H4 (cell line): ENCODE data around the gene RIPK1. TPM values are rescaled to one million over a fixed set of nuclear protein-coding genes. Genes with fewer than 3 reads are reported as not detected.
A peak's percentile ranks its signal among the peaks of the same experiment; 100 is the strongest.
"Not testable (repeated sequence)": the region's sequence is repeated elsewhere in the genome, so short reads cannot be mapped to it uniquely, and the experiment has no call there.

Source experiments
- DNase-seq: peaks from one replicate; pipeline ENCODE4 v3.0.0-alpha.2; 2015; ENCODE audit warnings: low spot score
- total RNA-seq: library from RNA; depleted of rRNA; stranded (reverse); fragments of >200 nt; shearing (Covaris generic); gene quantifications from 2 replicates; pipeline ENCODE4 v1.2.3, GENCODE V29; 2014

The RIPK1 gene
- total RNA-seq, 1 experiment from 2014 or later: 14.2 TPM

DNA sequence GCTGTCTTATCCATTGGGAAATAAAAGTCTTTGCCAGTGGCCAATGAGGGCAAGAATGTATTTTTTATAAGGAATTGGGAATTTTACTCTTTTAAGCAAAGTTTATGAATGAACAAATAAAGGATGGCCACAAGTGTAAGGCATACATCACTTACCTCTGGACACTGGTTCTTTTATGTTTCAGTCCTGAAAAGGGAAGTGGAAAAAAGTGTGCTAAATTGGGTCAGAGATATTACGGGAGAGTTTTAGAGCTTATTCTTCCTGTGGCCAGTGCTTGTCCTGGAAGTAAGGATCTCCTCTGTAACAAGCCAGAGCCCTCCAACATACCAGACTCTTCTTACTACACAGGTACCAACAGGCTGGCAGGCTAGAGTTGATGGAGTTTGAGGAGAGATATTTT lies 22.5 kb upstream of the RIPK1 start:
- DNase-seq: no peak

DNA sequence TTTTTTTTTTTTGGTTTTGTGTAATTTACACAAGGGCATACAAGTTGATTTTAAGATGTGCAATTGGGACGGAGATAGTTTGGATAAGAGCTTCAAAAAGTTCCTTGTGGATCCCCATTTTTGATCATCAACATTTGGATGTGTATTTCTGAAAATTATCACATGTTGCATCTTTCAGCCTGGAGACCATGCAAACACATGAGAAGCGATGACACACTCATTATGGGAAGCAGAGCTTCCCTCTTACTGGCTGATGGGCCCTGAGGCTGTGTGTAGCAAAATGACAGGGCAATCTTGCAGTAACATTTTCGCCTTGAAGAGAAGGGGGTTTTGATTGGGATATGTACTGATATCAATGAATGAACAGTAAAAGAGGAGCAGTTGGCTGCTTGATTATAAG lies 22.0 kb upstream of the RIPK1 start:
- no peak for DNase-seq

DNA sequence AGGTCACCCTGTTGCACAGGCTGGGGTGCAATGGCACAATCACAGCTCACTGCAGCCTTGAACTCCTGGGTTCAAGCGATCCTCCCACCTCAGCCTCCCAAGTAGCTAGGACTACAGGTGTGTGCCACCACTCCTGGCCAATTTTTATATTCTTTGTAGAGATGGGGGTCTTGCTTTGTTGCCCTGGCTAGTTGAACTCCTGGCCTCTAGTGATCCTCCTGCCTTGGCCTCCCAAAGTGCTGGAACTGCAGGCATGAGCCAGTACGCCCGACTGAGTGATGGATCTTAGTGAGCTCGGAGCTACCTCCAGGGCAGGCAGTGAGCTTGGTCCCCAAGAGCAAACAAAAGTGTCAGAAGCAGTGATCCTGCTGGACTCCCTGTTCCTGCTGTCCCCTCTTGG lies 20.3 kb upstream of the RIPK1 start:
- not testable (repeated sequence) for DNase-seq

DNA sequence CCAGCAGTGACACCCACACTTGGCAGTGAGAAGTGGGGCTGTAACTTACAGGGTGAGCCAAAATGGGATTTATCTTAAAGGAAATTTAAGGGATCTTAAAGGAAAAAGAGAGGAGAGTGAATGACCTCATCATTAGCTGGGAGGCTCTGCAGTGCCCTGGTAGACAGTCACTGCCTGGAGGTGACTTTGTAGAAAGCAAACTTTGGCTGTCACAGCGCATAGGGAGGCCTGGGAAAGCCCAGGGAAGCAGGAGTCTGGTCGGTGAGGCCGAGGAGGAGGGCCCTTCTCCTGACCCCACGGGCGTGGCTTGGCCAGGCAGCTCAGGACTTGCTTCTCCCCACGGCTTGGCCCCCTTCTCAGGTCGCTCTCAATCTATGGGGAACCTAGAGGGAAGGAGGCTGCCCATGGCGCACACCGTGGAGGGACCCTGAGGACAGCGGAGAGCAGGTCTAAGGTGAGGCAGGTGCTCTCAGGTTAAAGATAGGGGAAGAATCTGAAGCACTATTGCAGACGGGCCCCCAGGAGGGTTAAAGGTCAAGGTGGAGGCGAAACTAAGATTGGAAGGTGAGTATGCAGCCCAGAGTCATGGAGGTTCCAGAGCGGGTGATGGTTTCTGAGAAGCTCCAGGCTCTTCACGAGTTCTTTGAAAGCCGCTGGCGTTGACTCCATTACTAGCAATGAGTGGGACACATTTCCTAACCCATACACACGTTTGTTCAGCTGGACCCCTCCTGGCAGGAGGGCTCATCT lies 15.6 kb upstream of the RIPK1 start:
- no peak for DNase-seq

DNA sequence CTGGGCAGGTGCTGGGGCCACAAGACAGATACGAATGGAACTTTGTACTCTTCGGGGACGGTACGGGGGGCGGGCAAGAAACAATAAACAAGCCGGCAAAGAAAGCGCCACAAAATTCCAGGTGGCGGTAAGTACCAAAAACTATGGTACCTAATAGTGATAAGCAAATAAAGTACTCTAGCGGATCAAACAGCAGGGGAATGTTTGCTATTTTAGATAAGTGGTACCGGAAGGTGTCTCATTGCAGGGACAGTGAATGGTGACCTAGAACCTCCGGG lies 15.1 kb upstream of the RIPK1 start:
- DNase-seq: no peak

DNA sequence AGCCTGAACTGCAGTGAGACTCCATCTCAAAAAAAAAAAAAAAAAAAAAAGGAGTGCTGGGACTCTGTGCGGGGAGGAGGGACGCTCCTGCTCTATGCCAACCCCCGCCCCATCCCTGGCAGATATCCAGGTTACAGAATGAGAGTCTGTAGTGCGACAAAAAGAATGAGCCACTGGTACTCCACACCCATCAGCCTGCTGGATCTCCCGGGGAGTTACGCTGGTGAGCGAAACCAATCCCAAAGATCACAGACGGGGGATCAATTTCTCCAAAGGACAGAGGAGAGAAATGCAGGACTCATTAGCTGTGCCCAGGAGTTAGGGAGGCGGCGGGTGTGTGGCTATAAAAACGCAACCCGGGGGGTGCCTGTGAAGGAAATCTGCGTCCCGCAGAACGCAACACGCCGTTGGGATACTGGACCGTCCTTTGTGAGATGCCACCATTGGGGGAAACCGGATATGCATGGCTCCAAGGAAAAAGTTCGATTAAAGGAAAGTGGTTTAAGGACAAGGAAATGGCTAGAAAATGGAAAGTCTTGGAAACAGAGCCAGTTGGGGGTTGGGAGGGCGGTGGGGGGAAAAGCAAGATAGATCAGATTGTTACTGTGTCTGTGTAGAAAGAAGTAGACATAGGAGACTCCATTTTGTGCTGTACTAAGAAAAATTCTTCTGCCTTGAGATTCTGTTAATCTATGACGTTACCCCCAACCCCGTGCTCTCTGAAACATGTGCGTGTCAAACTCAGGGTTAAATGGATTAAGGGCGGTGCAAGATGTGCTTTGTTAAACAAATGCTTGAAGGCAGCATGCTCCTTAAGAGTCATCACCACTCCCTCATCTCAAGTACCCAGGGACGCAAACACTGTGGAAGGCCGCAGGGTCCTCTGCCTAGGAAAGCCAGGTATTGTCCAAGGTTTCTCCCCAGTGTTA lies 13.8 kb upstream of the RIPK1 start:
- not testable (repeated sequence) for DNase-seq

DNA sequence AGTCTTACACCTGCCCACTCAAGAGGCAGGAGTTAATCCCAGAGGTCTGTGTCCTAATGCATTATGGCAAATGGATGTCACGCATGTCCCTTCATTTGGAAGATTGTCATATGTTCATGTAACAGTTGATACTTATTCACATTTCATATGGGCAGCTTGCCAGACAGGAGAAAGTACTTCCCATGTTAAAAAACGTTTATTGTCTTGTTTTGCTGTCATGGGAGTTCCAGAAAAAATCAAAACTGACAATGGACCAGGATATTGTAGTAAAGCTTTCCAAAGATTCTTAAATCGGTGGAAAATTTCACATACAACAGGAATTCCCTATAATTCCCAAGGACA lies 13.2 kb upstream of the RIPK1 start:
- DNase-seq: not testable (repeated sequence)

DNA sequence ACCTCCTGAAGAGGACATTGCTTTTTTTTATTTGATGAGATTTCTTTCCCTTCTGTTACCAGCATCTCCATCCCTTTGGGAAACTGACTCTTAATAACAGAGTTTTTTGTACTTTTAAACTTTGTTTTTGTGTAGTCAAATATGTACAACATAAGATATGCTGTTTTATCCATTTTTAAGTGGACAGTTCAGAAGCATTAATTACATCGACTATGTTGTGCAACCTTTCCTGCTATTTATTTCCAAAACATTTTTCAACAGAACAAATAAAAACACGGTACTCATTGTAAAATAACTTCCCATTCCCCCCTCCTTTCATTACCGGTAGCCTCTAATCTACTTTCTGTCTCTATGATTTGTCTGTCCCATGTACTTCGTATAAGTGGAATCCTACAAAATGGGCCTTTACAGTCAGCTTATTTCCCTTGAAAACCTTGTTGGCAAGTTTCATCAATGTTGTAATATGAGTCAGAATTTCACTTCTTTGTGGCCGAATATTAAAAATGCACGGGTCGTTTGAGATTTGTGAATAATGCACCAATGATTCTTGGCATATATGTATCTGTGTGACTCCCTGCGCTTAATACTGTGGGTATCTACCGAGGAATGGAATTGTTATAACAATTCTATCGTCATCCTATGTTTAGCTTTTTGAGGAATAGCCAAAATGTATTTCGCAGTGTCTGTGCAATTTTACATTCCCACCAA lies 11.1 kb upstream of the RIPK1 start:
- no peak for DNase-seq

DNA sequence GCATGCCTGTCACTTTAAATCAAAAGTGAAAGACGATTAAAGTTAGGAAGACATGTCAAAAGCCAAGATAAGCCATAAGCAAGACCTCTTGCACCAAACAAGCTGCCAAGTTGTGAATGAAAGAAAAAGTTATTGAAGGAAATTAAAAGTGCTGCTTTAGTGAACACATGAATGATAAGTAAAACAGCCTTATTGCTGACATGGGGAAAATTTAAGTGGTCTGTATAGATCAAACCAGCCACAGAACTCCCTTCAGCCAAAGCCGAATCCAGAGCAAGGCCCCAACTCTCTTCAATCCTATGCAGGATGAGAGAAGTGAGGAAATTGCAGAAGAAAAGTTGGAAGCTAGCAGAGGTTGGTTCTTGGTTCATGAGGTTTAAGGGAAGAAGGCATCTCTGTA lies 9.3 kb upstream of the RIPK1 start:
- no peak for DNase-seq

DNA sequence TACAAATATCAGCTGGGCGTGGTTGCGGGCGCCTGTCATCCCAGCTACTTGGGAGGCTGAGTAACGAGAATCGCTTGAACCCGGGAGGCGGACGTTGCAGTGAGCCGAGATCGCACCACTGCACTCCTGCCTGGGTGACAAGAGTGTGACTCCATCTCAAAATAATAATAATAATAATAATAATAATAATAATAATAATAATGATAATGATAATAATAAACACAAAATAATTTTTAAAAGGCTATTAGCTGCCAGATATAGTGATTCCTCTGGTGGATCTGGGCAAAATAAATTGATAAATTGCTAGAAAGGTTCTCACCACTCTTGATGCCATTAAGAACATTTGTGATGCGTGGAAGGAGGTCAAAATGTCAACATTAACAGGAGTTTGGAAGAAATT lies 8.2 kb upstream of the RIPK1 start:
- DNase-seq: not testable (repeated sequence)

DNA sequence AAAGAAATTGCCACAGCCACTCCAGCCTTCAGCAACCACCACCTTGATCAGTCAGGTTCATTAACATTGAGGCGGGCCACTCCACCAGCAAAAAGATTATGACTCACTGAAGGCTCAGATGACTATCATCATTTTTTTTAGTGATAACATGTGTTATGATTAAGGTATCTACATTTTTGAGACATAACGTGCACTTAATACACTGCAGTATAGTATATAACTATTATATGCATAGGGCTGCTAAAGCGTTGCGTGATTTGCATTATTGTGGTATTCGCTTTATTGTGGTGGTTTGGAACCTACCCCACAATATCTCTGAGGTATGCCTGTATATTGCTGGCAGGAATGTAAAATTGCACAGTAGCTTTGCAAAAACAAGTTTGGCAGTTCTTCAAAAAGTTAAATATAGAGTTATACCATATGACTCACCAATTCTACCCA lies 6.8 kb upstream of the RIPK1 start:
- DNase-seq: peak; percentile 63

DNA sequence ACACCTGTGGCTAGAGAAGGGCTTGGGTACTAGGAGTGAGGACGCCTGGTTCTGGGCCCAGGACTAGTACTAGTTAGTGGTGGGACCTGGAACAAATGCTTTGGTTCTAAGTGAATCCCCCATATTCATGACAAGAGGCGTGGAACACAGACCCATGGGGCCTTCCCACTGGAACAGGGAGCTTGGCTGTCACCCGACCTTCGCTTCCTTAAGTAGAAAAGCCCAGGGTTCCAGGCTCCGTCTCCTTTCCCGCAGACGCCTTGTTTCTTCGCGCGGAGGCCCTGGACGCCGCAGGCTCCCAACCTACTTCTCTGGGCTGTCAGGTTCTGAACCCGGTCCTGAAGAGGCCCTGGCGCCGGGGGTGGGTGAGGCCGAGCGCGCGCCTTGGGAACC lies 5.0 kb upstream of the RIPK1 start:
- DNase-seq: not testable (repeated sequence)

DNA sequence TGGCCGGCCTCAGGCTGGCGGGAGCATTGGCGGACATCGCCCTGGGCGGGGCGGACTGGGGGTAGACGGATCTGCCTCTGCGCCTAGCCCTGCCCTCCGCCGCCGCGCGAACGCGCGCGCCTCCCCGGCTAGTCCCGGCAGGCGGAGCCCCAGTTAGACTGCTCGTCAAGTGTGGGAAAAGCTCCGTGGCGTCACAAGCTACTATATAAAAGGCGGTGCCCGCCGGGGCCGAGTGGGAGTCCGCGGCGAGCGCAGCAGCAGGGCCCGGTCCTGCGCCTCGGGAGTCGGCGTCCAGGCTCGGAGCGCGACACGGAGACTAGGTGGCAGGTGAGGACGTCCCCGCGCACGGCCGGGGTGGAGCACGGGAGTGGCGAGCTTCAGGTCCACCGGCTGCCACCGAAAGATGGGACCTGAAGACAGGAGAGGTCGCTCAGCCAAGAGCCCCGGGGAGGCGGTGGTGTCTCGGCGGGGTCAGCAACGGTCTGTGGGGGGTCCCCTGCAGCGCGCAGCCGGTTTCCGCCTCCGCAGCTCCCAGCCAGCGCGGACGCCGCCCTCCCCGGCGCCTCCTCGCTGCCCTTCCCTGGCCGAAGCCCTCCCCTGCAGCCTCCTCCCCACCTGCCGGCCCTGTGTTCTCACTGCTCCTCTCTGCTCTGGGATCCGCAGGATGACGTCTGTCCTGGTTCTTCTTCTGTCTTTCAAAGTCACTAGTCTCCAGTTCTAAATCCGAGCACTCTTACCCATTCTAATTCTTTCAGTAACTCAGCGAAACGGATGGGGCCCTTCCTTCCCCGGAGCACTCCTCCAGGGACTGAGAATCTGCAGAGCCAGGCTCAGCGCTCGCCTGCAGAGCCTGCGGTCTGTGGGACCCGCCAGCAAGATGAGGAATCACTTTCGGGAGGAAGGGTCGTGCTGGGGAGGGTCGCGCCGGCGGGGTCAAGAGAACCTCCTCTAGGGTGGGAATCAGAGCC lies 4.3 kb upstream of the RIPK1 start:
- peak; percentile 39 for DNase-seq

DNA sequence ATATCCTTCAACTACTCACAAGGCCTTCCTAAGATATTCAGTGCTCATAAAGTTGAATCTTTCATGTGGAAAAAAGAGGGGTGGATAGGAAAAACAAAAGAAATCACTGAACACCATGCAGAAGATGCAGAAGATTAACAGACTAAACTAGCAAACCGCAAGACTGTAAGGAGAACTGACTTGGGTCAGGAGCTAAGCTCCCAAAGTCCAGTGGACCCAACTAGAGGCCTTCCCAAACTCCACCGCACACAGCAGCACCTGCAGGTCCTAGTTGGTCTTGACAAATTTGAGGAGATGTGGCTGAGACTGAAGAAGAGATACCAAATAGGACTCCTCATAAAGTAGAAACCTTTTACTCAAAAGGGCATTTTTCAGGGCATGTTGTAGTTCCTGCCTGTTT lies 3.3 kb downstream of the RIPK1 start:
- DNase-seq: no peak

DNA sequence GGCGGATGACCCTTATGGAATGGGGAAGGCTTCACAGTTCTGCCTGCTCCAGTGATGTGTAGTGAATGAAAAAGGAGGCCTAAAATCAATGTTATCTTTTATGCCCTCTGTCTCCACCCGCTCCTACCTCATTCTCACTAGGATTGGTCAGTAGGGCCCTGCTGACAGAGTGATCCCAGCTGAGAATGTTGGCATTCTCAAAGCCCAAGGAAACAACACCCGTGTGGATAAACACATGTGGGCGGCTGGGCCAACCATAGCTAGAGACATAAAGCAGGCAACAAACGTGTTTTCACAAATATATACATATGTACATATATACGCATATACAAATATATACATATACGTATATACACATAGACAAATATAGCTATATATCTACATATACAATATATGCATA lies 4.5 kb downstream of the RIPK1 start:
- no peak for DNase-seq

DNA sequence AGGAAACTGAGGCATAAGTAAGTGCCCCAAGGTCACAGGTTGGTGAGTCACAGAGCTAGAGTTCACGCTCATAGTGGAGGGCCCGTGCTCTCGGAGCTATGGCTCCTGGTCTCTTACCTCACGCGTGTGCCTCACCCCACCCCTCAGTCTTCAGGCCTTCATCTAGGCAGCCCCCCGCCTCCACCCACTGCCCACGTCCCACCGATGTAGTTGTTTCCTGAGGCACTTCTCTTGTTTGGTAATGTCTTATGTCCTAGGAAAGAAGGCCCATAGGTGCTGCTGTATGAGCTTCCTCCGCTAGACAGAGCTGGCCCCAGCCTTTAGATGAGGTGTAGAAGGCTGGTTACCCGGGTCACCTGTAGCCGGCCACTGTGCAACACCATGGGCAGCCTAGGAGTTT lies 5.1 kb downstream of the RIPK1 start:
- no peak for DNase-seq

DNA sequence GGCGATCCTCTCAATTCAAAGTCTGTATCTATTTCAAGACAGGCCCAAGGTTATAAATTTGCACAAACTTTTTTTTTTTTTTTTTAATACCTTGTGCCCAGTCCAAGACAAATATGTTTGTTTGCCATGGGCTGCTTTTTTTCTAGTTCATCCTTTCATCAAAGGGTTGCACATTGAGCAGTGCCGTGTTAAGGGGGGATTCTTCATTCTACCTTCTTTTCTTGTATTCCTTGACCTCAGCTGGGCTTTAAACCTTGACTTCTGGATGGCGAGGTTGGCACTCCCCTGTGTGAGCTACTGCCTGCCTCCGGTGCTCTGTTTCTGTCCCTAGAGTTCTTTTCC lies 7.4 kb downstream of the RIPK1 start:
- DNase-seq: no peak

DNA sequence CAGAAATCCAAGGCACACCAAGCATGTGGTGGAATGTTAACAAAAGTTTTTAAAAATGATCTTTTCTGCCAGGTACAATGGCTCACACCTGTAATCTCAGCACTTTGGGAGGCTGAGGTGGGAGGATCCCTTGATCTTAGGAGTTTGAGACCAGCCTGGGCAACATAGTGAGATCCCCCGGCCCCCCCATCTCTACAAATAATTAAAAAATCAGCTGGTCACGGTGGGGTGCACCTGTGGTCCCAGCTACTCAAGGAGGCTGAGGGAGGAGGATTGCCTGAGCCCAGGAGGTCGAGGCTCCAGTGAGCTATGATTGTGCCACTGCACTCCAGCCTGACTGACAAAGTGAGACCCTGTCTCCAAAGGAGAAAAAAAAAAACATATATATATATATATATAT lies 8.0 kb downstream of the RIPK1 start:
- no peak for DNase-seq

DNA sequence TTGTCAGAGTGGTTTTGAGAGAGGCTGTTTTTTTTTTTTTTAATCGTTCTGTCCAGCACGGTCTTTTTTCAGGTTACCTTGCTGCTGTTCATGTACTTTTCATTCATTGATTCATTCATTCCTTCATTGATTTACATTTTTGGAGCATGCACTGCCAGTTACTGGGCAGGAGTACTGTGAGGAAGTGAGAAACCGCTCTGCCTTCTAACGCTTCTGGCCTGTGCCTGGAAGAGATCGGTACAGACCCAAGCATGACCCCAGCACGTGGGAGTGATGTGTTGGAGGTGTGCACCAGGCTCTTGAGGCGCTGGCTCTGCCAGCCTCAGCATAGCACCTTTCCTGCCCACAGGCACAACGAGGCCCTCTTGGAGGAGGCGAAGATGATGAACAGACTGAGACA lies 9.1 kb downstream of the RIPK1 start:
- DNase-seq: no peak

DNA sequence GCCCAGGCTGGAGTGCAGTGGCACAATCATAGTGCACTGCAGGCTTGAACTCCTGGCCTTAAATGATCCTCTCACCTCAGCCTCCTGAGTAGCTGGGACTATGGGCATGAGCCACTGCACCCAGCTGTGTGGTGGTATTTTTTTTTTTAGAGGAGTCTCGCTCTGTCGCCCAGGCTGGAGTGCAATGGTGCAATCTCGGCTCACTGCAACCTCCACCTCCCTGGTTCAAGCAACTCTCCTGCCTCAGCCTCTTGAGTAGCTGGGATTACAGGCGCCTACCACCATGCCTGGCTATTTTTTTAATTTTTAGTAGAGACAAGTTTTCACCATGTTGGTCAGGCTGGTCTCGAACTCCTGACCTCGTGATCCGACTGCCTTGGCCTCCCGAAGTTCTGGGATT lies 10.7 kb downstream of the RIPK1 start:
- not testable (repeated sequence) for DNase-seq

DNA sequence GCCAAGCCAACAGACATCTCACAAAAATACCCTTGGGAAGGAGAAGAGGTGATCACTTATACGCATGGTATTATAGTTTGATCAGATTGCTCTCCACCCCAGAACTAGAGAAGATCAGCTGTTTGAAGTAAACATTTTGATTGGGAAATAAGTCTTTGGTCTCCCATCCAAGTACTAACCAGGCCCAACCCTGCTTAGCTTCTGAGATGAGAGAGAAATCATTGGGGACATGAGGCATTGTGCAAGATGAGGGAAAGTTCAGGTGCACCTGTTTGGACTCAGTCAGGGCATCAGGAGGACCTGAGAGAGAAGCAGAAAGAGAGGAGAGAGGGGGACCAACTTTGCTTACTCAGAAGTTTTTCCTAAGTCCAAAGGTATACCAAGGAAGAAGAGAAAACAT lies 11.4 kb downstream of the RIPK1 start:
- DNase-seq: no peak

DNA sequence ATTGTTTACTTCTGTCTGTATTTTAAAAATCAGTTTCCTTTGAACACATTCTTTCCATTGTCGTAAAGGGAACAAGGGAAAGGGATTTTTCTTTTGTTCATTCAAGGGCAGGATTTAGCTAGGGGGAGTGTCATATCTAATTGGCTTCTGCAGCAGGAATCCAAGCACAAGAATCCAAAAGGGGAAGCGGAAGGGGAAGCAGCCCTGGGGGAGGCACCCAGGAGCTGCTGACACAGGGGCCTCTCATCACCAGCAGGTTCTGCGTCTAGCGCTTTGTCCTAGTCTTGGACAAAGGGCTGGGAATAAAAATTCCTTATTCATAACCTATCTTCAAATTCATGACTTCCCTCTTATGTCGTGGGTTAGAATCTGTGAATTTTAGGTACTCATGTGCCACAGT lies 13.7 kb downstream of the RIPK1 start:
- no peak for DNase-seq
